ENCODE results near the gene ZNF629.
"Not testable (repeated sequence)": the region's sequence is repeated elsewhere in the genome, so short reads cannot be mapped to it uniquely, and the experiment has no call there.

The ZNF629 gene

DNA sequence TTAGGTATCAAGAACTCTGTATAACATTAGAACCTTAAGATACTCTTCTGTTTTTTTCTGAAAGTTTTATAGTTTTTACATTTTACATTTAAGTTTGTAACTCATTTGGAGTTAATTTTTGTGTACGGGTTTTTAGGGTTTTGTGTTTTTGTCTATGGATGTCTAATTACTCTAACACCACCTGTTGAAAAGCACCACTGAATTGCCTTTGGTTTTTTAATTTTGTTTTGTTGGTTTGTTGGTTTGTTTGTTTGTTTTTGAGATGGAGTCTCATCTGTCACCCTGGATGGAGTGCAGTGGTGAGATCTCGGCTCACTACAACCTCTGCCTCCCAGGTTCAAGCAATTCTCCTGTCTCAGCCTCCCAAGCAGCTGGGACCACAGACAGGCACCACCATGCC, 29.8 kb upstream of the ZNF629 start:
- no peak for DNase-seq (ENCODE audit: extremely low read depth, low read depth)
- no peak overlapping the region for H3K4me3 ChIP-seq (replicated peaks; ENCODE audit: low read depth, low read length)
- TF ChIP-seq, protein P1, sequence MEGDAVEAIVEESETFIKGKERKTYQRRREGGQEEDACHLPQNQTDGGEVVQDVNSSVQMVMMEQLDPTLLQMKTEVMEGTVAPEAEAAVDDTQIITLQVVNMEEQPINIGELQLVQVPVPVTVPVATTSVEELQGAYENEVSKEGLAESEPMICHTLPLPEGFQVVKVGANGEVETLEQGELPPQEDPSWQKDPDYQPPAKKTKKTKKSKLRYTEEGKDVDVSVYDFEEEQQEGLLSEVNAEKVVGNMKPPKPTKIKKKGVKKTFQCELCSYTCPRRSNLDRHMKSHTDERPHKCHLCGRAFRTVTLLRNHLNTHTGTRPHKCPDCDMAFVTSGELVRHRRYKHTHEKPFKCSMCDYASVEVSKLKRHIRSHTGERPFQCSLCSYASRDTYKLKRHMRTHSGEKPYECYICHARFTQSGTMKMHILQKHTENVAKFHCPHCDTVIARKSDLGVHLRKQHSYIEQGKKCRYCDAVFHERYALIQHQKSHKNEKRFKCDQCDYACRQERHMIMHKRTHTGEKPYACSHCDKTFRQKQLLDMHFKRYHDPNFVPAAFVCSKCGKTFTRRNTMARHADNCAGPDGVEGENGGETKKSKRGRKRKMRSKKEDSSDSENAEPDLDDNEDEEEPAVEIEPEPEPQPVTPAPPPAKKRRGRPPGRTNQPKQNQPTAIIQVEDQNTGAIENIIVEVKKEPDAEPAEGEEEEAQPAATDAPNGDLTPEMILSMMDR (IDR thresholded peaks at IDR 0.05; ENCODE audit: low read depth, low read length, missing control alignments), result no peak

DNA sequence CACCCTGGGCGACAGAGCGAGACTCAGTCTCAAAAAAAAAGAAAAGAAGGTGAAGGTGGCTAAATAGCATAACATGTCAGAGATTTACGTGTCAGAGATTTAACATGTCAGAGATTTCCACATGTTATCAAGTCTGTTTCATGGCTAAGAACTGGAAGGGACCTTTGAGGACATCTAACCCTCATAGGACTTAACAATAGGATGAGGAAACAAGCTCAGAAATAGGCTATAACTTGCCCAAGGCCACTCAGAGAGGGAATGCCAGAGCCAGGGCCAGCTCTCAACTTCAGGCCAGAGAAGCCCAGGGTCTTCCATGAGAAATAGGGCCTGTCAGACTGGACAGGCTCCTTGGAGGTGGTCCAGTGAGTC, 26.8 kb upstream of the ZNF629 start:
- DNase-seq (ENCODE audit: extremely low read depth, low read depth), result no peak

DNA sequence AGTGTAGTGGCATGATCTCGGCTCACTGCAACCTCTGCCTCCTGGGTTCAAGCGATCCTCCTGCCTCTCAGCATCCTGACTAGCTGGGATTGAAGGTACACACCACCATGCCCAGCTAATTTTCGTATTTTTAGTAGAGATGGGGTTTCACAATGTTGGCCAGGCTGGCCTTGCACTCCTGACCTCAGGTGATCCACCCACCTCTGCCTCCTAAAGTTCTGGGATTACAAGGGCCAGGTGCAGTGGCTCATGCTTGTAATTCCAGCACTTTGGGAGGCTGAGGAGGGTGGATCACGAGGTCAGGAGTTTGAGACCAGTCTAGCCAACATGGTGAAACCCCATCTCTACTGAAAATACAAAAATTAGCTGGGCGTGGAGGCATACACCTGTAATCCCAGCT, 22.7 kb upstream of the ZNF629 start:
- not testable (repeated sequence) for H3K4me3 ChIP-seq (replicated peaks; ENCODE audit: low read depth, low read length); DNase-seq (ENCODE audit: extremely low read depth, low read depth)

More for the DNA sequence above, 26.8 kb upstream of the ZNF629 start:
- TF ChIP-seq, protein P1 (IDR thresholded peaks at IDR 0.05; ENCODE audit: low read depth, low read length, missing control alignments), result no peak
- H3K4me3 ChIP-seq (replicated peaks; ENCODE audit: low read depth, low read length), result peak overlapping the region; percentile 41

DNA sequence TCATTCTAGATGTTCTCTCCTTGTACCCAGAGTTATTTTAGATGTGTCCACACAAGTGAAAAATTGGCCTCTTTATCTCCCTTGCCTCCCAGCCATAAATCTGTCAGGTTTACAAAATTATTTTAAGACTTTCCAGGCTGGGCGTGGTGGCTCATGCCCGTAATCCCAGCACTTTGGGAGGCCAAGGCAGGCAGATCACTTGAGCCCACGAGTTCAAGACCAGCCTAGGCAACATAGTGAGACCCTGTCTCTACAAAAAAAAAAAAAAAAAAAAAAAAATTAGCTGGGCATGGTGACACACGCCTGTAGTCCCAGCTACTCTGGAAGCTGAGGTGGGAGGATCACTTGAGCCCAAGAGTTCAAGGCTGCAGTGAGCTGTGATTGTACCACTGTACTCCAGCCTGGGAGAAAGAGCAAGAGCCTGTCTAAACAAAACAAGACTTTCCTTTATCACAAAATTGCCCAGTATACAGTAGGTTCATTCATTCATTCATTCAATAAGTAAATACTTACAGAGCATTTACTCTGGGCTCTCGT, 22.0 kb upstream of the ZNF629 start:
- not testable (repeated sequence) for H3K4me3 ChIP-seq (replicated peaks; ENCODE audit: low read depth, low read length); DNase-seq (ENCODE audit: extremely low read depth, low read depth)

DNA sequence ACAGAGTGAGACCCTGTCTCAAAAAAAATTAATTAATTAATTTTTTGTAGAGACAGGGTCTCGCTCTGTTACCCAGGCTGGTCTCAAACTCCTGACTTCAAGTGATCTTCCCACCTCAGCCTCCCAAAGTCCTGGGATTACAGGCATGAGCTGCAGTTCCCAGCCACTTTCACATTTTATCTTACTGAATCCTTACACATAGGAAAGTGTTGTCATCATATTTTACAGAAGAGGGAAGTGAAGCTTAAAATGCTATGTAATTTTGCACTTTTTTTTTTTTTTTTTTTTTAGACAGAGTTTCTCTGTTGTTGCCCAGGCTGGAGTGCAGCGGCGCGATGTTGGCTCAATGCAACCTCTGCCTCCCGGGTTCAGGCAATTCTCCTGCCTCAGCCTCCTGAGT, 21.1 kb upstream of the ZNF629 start:
- no peak for DNase-seq (ENCODE audit: extremely low read depth, low read depth)
- H3K4me3 ChIP-seq (replicated peaks; ENCODE audit: low read depth, low read length), result no peak overlapping the region
- TF ChIP-seq, protein P1 (IDR thresholded peaks at IDR 0.05; ENCODE audit: low read depth, low read length, missing control alignments), result no peak

DNA sequence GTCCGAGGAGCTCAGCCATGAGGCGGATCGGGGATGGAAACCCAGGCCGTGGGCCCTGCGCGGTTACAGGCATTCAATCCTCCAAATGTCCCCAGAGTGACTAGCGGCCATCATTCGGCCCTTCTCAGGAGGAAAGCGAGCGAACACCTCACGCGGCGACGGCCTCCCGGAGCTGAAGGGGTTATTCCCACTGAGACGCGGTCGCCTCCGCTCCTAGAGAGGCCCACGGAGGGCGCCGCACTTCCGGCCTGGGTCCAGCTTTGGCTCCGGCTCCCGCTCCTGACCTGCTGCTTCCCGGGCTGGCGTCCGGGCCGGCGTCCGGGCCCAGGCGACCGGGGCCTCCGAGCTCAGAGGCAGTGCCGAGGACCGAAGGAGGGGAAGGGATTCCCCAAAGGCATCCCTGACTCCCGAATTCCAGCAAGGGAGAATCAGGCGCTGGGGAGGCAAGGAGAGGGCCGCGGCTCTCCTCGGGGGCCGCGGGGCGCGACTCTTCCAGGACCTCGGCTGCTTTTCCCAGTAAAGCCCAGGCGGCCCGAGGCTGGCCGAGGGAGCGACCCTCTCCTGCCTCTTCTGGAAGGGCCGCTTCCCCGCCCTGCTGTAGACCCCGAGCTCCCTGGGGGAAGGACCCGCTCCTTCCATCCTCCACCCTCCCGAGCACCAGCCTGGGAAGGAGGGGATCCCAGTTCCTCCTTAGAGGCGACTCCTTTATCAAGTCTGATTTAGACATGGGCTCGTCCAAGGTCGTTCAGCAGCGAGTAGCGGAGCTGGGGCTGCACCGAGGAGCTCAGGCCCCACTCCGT, 18.6 kb upstream of the ZNF629 start:
- DNase-seq (ENCODE audit: extremely low read depth, low read depth), result no peak
- TF ChIP-seq, protein P1 (IDR thresholded peaks at IDR 0.05; ENCODE audit: low read depth, low read length, missing control alignments), result no peak
- peak overlapping the region; percentile 57 for H3K4me3 ChIP-seq (replicated peaks; ENCODE audit: low read depth, low read length)

DNA sequence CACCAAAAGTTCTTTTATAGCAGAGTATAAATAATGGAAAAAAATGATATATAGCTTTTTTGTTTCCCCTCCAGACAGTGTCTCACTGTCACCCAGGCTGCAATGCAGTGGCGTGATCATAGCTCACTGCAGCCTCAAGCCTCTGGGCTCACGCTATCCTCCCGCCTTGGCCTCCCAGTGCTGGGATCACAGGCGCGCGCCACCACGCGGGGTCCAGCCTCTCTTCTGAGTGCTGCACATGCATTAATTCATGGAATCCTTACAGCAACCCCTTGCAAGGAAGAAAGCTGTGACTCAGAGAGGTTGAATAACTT, 18.0 kb upstream of the ZNF629 start:
- peak overlapping the region; percentile 57 for H3K4me3 ChIP-seq (replicated peaks; ENCODE audit: low read depth, low read length)
- TF ChIP-seq, protein P1 (IDR thresholded peaks at IDR 0.05; ENCODE audit: low read depth, low read length, missing control alignments), result no peak
- DNase-seq (ENCODE audit: extremely low read depth, low read depth), result no peak

DNA sequence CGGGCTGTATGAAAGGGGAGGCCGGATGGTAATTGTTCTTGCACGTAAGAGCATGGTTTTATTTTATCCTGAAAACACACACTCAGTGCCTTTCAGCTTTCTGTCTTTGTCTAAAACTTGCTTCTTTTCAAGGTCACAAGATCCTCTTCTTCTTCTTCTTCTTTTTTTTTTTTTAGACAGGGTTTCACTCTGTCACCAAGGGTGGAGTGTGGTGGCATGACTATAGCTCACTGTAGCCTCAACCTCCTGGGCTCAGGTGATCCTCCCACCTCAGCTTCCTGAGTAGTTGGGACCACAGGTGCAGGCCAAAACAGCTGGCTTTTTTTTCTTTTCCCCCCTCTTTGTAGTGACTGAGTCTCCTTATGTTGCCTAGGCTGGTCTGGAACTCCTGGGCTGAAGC, 15.9 kb upstream of the ZNF629 start:
- H3K4me3 ChIP-seq (replicated peaks; ENCODE audit: low read depth, low read length), result no peak overlapping the region
- TF ChIP-seq, protein P1 (IDR thresholded peaks at IDR 0.05; ENCODE audit: low read depth, low read length, missing control alignments), result no peak
- DNase-seq (ENCODE audit: extremely low read depth, low read depth), result no peak
